Parathyroid adenoma (tissue), 2 donors: Measurements from ENCODE around the gene SIRPB1.
"Not testable (repeated sequence)": the region's sequence is repeated elsewhere in the genome, so short reads cannot be mapped to it uniquely, and the experiment has no call there.

Experiments
- H2AFZ ChIP-seq: fragments of 300-600 bp; sonication (generic); one replicate; pipeline ENCODE4 v1.7.0; 2017; ENCODE audit warnings: antibody characterized with exemption, mild to moderate bottlenecking
- H3K27ac ChIP-seq: fragments of 300-600 bp; sonication (generic); one replicate; pipeline ENCODE4 v1.7.0; 2017
- H3K27me3 ChIP-seq: fragments of 300-600 bp; sonication (generic); one replicate; pipeline ENCODE4 v1.7.0; 2017; ENCODE audit warnings: low read length; ENCODE audit not compliant: control insufficient read depth, insufficient read depth
- H3K36me3 ChIP-seq: fragments of 300-600 bp; sonication (generic); one replicate; pipeline ENCODE4 v1.7.0; 2017; ENCODE audit warnings: low read length; ENCODE audit not compliant: control insufficient read depth, insufficient read depth
- H3K4me1 ChIP-seq: fragments of 300-600 bp; sonication (generic); one replicate; pipeline ENCODE4 v1.7.0; 2017; ENCODE audit warnings: control low read depth
- H3K4me2 ChIP-seq: fragments of 300-600 bp; sonication (generic); one replicate; pipeline ENCODE4 v1.7.0; 2017; ENCODE audit warnings: low read length
- H3K4me3 ChIP-seq: fragments of 300-600 bp; sonication (generic); one replicate; pipeline ENCODE4 v1.7.0; 2017; ENCODE audit warnings: low read depth, low read length
- H3K79me2 ChIP-seq: fragments of 300-600 bp; sonication (generic); one replicate; pipeline ENCODE4 v1.7.0; 2017; ENCODE audit warnings: control low read depth
- H3K9ac ChIP-seq: fragments of 300-600 bp; sonication (generic); one replicate; pipeline ENCODE4 v1.7.0; 2017; ENCODE audit warnings: mild to moderate bottlenecking
- H3K9me3 ChIP-seq: fragments of 300-600 bp; sonication (generic); one replicate; pipeline ENCODE4 v1.7.0; 2017; ENCODE audit warnings: low read length; ENCODE audit not compliant: control insufficient read depth
- TF ChIP-seq, protein P1 (sequence below): fragments of 300-600 bp; sonication (generic); IDR thresholded peaks from one replicate; pipeline ENCODE4 v1.7.0; 2017; ENCODE audit warnings: antibody characterized with exemption, mild to moderate bottlenecking
- donor health status: primary hyperparathyroidism.

The SIRPB1 gene

DNA sequence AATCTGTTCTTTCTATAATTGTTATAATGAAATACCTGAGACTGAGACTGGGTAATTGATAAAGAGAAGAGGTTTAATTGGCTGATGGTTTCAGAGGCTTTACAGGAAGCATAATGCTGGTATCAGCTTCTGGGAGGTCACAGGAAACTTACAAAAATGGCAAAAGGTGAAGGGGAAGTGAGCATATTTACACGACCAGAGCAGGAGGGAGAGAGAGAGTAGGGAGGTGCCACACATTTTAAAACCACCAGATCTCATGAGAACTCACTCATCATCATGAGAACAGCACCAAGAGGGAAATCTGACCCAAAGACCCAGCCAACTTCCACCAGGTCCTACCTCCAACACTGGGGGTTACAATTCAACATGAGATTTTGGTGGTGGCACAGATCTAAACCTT is 2.6 kb upstream of the SIRPB1 start:
- Histone ChIP-seq H3K79me2 (no peaks in the 10 kb centered on the region), H2AFZ (no peak overlapping the region), H3K27ac (no peak overlapping the region), H3K36me3 (no peaks in the 10 kb centered on the region), H3K9me3 (no peaks in the 10 kb centered on the region), H3K27me3 (no peaks in the 10 kb centered on the region), H3K4me2 (no peak overlapping the region), H3K4me1 (no peaks in the 10 kb centered on the region), H3K4me3 (no peak overlapping the region), H3K9ac (no peak overlapping the region)
- TF ChIP-seq, protein P1, sequence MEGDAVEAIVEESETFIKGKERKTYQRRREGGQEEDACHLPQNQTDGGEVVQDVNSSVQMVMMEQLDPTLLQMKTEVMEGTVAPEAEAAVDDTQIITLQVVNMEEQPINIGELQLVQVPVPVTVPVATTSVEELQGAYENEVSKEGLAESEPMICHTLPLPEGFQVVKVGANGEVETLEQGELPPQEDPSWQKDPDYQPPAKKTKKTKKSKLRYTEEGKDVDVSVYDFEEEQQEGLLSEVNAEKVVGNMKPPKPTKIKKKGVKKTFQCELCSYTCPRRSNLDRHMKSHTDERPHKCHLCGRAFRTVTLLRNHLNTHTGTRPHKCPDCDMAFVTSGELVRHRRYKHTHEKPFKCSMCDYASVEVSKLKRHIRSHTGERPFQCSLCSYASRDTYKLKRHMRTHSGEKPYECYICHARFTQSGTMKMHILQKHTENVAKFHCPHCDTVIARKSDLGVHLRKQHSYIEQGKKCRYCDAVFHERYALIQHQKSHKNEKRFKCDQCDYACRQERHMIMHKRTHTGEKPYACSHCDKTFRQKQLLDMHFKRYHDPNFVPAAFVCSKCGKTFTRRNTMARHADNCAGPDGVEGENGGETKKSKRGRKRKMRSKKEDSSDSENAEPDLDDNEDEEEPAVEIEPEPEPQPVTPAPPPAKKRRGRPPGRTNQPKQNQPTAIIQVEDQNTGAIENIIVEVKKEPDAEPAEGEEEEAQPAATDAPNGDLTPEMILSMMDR = no peak

DNA sequence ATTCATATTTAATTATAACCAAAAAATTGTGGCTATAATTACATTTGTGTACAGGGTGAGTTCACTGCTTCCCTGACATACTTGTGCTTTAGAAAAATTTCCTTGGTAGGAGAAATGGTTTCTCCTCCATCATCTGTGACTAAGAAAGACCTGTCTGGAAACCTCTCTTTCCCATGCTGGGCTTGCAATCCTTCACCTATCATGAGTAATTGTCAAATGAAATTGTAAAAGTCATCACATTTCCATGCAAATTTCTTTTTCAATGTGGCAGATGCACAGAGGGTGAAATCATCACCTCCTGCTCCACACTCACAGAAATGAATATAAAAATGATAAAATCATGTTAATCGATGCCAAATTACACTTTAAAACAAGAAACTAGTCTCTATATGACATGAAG is 1.5 kb upstream of the SIRPB1 start:
- H3K27me3 ChIP-seq = no peaks in the 10 kb centered on the region
- no peaks in the 10 kb centered on the region for H3K79me2 ChIP-seq
- H3K9me3 ChIP-seq = no peaks in the 10 kb centered on the region
- no peak overlapping the region for H3K4me3 ChIP-seq
- no peaks in the 10 kb centered on the region for H3K4me1 ChIP-seq
- H2AFZ ChIP-seq = no peak overlapping the region
- no peaks in the 10 kb centered on the region for H3K36me3 ChIP-seq
- H3K9ac ChIP-seq = no peak overlapping the region
- TF ChIP-seq, protein P1 = no peak
- H3K27ac ChIP-seq = no peak overlapping the region
- no peak overlapping the region for H3K4me2 ChIP-seq

DNA sequence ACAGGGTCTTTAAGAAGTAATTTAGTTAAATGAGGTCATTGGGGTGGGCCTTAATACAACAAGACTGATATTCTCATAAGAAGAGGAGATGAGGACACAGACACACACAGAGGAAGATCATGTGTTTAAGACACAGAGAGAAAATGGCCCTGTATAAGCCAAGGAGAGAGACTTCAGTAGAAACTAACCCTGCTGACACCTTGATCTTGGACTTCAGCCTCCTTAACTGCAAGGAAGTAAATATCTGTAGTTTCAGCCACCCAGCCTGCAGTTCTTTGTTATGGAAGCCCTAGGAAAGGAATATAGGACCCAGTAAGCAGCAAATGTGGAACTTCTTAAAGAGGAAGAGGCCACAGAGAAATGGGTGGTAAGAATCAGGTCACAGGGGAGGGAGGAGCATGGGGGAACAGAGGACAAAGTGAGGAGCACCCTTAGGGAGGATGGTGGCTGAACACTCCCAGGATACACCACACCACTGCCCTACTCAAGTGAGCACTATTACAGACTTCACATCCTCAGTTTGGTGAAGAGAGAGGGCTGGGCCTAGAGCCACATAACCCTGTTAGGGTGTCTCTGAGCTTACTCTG is 762 bp downstream of the SIRPB1 start:
- Histone ChIP-seq H3K9me3 (no peaks in the 10 kb centered on the region), H3K27ac (no peak overlapping the region), H3K36me3 (no peaks in the 10 kb centered on the region), H3K27me3 (no peaks in the 10 kb centered on the region), H2AFZ (no peak overlapping the region), H3K4me3 (no peak overlapping the region), H3K4me2 (no peak overlapping the region), H3K9ac (no peak overlapping the region), H3K79me2 (no peaks in the 10 kb centered on the region), H3K4me1 (no peaks in the 10 kb centered on the region)
- TF ChIP-seq, protein P1 = no peak

DNA sequence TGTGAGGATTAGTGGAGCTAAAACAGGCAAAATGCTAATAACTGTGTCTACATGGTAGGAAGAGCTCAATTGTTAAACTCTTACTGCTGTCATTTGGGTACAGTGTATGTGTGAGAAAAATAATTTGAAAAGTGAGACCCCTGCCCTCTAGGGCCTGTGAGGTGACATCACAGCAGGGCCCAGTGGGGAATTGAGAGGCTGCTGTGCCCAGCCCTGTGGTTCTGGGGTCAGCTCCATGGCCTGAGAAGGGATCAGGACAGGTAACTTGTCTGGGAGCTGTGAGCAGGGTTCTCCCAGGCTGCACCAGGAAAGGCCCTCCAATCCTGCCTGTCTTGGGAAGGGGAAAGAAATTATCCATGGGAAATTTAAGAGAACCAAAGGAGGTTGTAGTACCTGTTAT is 1.3 kb downstream of the SIRPB1 start:
- H3K36me3 ChIP-seq = no peaks in the 10 kb centered on the region
- no peaks in the 10 kb centered on the region for H3K4me1 ChIP-seq
- no peaks in the 10 kb centered on the region for H3K79me2 ChIP-seq
- H2AFZ ChIP-seq = no peak overlapping the region
- no peak overlapping the region for H3K4me3 ChIP-seq
- H3K9me3 ChIP-seq = no peaks in the 10 kb centered on the region
- no peak overlapping the region for H3K27ac ChIP-seq
- no peak overlapping the region for H3K9ac ChIP-seq
- no peak overlapping the region for H3K4me2 ChIP-seq
- no peaks in the 10 kb centered on the region for H3K27me3 ChIP-seq
- TF ChIP-seq, protein P1 = no peak

DNA sequence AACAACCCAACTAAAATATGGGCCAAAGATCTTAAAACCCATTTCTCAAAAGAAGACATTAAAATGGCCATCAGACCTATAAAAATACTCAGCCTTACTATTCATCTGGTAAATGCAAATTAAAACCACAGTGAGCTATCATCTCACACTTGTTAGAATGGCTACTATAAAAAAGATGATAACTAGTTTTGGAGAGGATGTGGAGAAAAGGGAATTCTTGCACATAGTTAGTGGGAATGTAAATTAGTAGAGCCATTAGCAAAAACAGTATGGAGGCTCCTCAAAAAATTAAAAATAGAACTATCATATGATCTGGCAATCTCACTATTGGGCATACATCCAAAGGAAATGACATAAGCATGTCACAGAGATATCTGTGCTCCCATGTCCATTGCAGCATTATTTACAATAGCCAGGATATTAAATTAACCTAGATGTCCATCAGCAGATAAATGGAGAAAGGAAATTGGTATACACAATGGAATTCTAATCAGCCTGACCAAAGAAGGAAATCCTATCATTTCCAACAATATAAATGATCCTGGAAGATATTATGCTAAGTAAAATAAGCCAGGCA is 2.9 kb downstream of the SIRPB1 start:
- Histone ChIP-seq H3K27ac (no peak overlapping the region), H3K4me3 (no peak overlapping the region), H3K27me3 (no peaks in the 10 kb centered on the region), H3K9me3 (no peaks in the 10 kb centered on the region), H3K36me3 (no peaks in the 10 kb centered on the region), H3K79me2 (no peaks in the 10 kb centered on the region), H3K9ac (no peak overlapping the region), H2AFZ (no peak overlapping the region), H3K4me1 (no peaks in the 10 kb centered on the region), H3K4me2 (no peak overlapping the region)
- TF ChIP-seq, protein P1 = no peak

DNA sequence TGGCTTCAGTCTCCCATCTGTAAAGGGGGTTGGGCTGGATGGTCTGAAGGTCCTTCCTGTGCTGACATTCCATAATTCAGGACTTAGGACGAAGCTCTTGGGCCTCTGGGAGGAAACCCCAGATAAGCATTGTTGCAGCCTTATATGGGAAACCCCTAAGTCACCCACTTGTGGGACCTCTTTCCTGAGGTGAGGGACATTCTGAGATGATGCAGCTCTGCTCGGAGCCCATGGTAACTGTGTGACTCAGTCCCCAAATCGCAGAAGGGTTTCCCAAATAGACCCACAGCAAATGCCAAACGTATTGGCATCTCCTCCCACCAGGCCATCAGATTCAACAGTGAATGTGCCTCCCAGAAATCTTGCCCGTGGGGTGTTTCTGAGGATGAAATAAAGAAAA is 9.4 kb downstream of the SIRPB1 start:
- H3K36me3 ChIP-seq, H3K27ac ChIP-seq, H3K4me3 ChIP-seq, H3K9ac ChIP-seq, H3K4me2 ChIP-seq, H3K4me1 ChIP-seq, H3K79me2 ChIP-seq, H3K9me3 ChIP-seq, H2AFZ ChIP-seq, H3K27me3 ChIP-seq: not testable (repeated sequence)

DNA sequence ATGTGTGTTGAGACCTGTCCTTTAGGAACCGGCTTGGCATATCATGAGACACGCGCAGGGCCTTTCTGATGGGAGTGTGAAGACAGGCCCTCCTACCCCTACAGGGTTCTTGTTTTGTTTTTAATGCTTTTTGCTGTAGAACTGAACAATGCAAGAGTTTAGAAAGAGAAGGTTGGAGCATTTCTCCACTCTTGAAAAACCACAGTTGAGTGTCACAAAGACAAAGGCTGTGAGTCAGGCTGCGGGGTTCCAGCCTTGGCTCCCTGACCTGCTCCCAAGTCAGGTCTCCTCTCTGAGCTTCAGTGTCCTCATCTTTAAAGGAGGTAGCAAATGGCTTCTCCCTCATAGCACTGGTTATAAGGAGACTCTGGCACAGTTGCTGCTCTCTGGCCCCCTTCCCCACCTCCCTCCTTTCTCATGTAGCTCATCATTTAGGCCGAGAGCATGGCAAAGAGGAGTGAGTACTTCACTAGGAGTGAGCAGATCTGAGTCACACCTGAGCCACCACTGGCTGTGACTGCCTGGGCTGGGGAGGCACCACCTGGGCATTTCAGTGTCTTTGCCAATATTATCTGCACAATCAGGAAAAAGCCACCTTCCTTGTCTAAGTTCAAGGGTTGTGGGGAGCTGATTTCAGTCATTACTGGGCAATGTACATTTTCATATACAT is 11.0 kb downstream of the SIRPB1 start:
- not testable (repeated sequence) for H3K4me1 ChIP-seq, H3K9me3 ChIP-seq, H3K4me3 ChIP-seq, H3K27ac ChIP-seq, H3K9ac ChIP-seq, H2AFZ ChIP-seq, H3K27me3 ChIP-seq, H3K36me3 ChIP-seq, H3K79me2 ChIP-seq, H3K4me2 ChIP-seq
